HG02938 (cell line): ENCODE data around the gene CHST13.

Experiments
- ATAC-seq: cut with Tn5 transposase; IDR thresholded peaks from one replicate; pipeline ENCODE4 v1.9.1; 2021; ENCODE audit warnings: mild to moderate bottlenecking, moderate library complexity; ENCODE audit not compliant: unreplicated experiment

Gene CHST13

GRCh38 chr3:126523745-126524428, at the start of gene CHST13:
Gene CHST13 (plus strand): TSS chr3:126524155. CDS start chr3:126524333, 178 bp downstream.
- no peak for ATAC-seq

- peak; percentile 36 for ATAC-seq
Measured at GRCh38 chr3:126474498-126475412, 49.2 kb upstream of the CHST13 start.

GRCh38 chr3:126475413-126476114, 48.4 kb upstream of the CHST13 start, which contains the start of gene ZXDC:
Gene ZXDC (minus strand): TSS chr3:126475891. CDS start chr3:126475865, 26 bp downstream.
- peak; percentile 68 for ATAC-seq

GRCh38 chr3:126476166-126477060, 47.5 kb upstream of the CHST13 start:
- ATAC-seq: peak; percentile 30

GRCh38 chr3:126477061-126477380, 46.9 kb upstream of the CHST13 start:
- ATAC-seq: no peak

GRCh38 chr3:126478581-126479310, 45.2 kb upstream of the CHST13 start:
- ATAC-seq: no peak

- ATAC-seq: no peak
Measured at GRCh38 chr3:126479642-126480041, 44.3 kb upstream of the CHST13 start.

GRCh38 chr3:126480206-126480605, 43.7 kb upstream of the CHST13 start:
- ATAC-seq: no peak

- ATAC-seq: no peak
Measured at GRCh38 chr3:126480861-126481260, 43.1 kb upstream of the CHST13 start.

GRCh38 chr3:126481808-126482502, 42.0 kb upstream of the CHST13 start:
- no peak for ATAC-seq

GRCh38 chr3:126482503-126483255, 41.3 kb upstream of the CHST13 start:
- no peak for ATAC-seq

GRCh38 chr3:126483321-126483761, 40.6 kb upstream of the CHST13 start:
- no peak for ATAC-seq

- no peak for ATAC-seq
Measured at GRCh38 chr3:126484148-126484547, 39.8 kb upstream of the CHST13 start.

- ATAC-seq: no peak
Measured at GRCh38 chr3:126484662-126485061, 39.3 kb upstream of the CHST13 start.

- no peak for ATAC-seq
Measured at GRCh38 chr3:126485176-126485897, 38.6 kb upstream of the CHST13 start.

GRCh38 chr3:126485956-126486355, 38.0 kb upstream of the CHST13 start:
- ATAC-seq: no peak

GRCh38 chr3:126486360-126486847, 37.6 kb upstream of the CHST13 start:
- no peak for ATAC-seq
